ENCODE data around the gene TAAR1.

- no peak for TF ChIP-seq EZH2 (IDR thresholded peaks at IDR 0.05; ENCODE audit: insufficient read depth, poor library complexity, severe bottlenecking)
- TF ChIP-seq EZH2phosphoT487 (IDR thresholded peaks at IDR 0.05; ENCODE audit: insufficient read depth, low read depth), result no peak
These were observed 25.6 kb downstream of the TAAR1 start for GRCh38 chr6:132633362-132633761.

All from GM23248 (cell line).